HG02610 (cell line): Measurements from ENCODE around the gene MRTFA.
"Not testable (repeated sequence)": the region's sequence is repeated elsewhere in the genome, so short reads cannot be mapped to it uniquely, and the experiment has no call there.

Experiments used
- ATAC-seq: cut with Tn5 transposase; IDR thresholded peaks from one replicate; pipeline ENCODE4 v1.9.1; 2021; ENCODE audit warnings: mild to moderate bottlenecking, moderate library complexity; ENCODE audit not compliant: unreplicated experiment

MRTFA gene

GRCh38 chr22:40500465-40500786, 136.1 kb downstream of the MRTFA start:
- not testable (repeated sequence) for ATAC-seq

GRCh38 chr22:40499209-40499623, 137.3 kb downstream of the MRTFA start:
- ATAC-seq: no peak

GRCh38 chr22:40498420-40499208, 137.9 kb downstream of the MRTFA start:
- no peak for ATAC-seq

- no peak for ATAC-seq
Observed at GRCh38 chr22:40493441-40493840, 143.1 kb downstream of the MRTFA start.

GRCh38 chr22:40491990-40492631, 144.4 kb downstream of the MRTFA start:
- ATAC-seq: peak; percentile 88

- no peak for ATAC-seq
Observed at GRCh38 chr22:40487663-40488249, 148.8 kb downstream of the MRTFA start.

GRCh38 chr22:40486962-40487602, 149.4 kb downstream of the MRTFA start:
- ATAC-seq: no peak

- ATAC-seq: no peak
Observed at GRCh38 chr22:40485813-40486667, 150.5 kb downstream of the MRTFA start.

GRCh38 chr22:40484906-40485669, 151.4 kb downstream of the MRTFA start:
- no peak for ATAC-seq

GRCh38 chr22:40482886-40483285, 153.6 kb downstream of the MRTFA start:
- ATAC-seq: no peak

GRCh38 chr22:40482391-40482790, 154.1 kb downstream of the MRTFA start:
- ATAC-seq: no peak

GRCh38 chr22:40480996-40481395, 155.5 kb downstream of the MRTFA start:
- ATAC-seq: no peak

GRCh38 chr22:40479887-40480538, 156.5 kb downstream of the MRTFA start:
- ATAC-seq: no peak

- no peak for ATAC-seq
Observed at GRCh38 chr22:40479126-40479800, 157.3 kb downstream of the MRTFA start.

GRCh38 chr22:40478338-40479125, 158.0 kb downstream of the MRTFA start:
- ATAC-seq: no peak

- no peak for ATAC-seq
Observed at GRCh38 chr22:40477683-40478337, 158.7 kb downstream of the MRTFA start.

GRCh38 chr22:40476341-40476740, 160.2 kb downstream of the MRTFA start:
- ATAC-seq: no peak

GRCh38 chr22:40473703-40474102, 162.8 kb downstream of the MRTFA start:
- no peak for ATAC-seq
